Hepatocyte (in vitro differentiated cells): ENCODE data around the gene RNF141. TPM values are rescaled to one million over a fixed set of nuclear protein-coding genes. Genes with fewer than 3 reads are reported as not detected.

Experiments used
- DNase-seq: peaks from one replicate; pipeline ENCODE4 v3.0.0-alpha.2; 2016; ENCODE audit warnings: low spot score
- H2AFZ ChIP-seq: fragments of 200-600 bp; sonication (generic); 2 replicates; pipeline ENCODE4 v1.6.0; 2016; ENCODE audit warnings: antibody characterized with exemption, mild to moderate bottlenecking
- H3K27ac ChIP-seq: fragments of 200-600 bp; sonication (generic); 2 replicates; pipeline ENCODE4 v1.5.1; 2016; ENCODE audit warnings: mild to moderate bottlenecking
- H3K27me3 ChIP-seq: fragments of 200-600 bp; sonication (generic); 2 replicates; pipeline ENCODE4 v1.6.1; 2016
- H3K36me3 ChIP-seq: fragments of 200-600 bp; sonication (generic); replicated peaks from 2 replicates; pipeline ENCODE4 v1.5.1; 2016; ENCODE audit warnings: low read depth; ENCODE audit not compliant: insufficient read depth
- H3K4me1 ChIP-seq: fragments of 200-600 bp; sonication (generic); 2 replicates; pipeline ENCODE4 v1.5.1; 2016; ENCODE audit warnings: mild to moderate bottlenecking, moderate library complexity; ENCODE audit not compliant: insufficient read depth
- H3K4me2 ChIP-seq: fragments of 200-600 bp; sonication (generic); 2 replicates; pipeline ENCODE4 v1.6.0; 2016
- H3K4me3 ChIP-seq: fragments of 200-600 bp; sonication (generic); 2 replicates; pipeline ENCODE4 v1.5.1; 2016; ENCODE audit warnings: mild to moderate bottlenecking
- H3K79me2 ChIP-seq: fragments of 200-600 bp; sonication (generic); 2 replicates; pipeline ENCODE4 v1.6.0; 2017; ENCODE audit warnings: mild to moderate bottlenecking
- H3K9me2 ChIP-seq: fragments of 200-600 bp; sonication (generic); replicated peaks from 2 replicates; pipeline ENCODE4 v1.6.0; 2017; ENCODE audit warnings: mild to moderate bottlenecking; ENCODE audit not compliant: insufficient read depth
- H3K9me3 ChIP-seq: fragments of 200-600 bp; sonication (generic); 2 replicates; pipeline ENCODE4 v1.5.1; 2016; ENCODE audit warnings: low read depth, mild to moderate bottlenecking
- H4K20me1 ChIP-seq: fragments of 200-600 bp; sonication (generic); 2 replicates; pipeline ENCODE4 v1.6.0; 2016; ENCODE audit warnings: mild to moderate bottlenecking; ENCODE audit not compliant: insufficient read depth, poor library complexity, severe bottlenecking
- CTCF ChIP-seq: fragments of 200-600 bp; sonication (generic); IDR thresholded peaks from 2 replicates; pipeline ENCODE4 v1.5.1; 2016; ENCODE audit warnings: antibody characterized with exemption, mild to moderate bottlenecking; ENCODE audit not compliant: poor library complexity
- EZH2 ChIP-seq: fragments of 200-600 bp; sonication (generic); IDR thresholded peaks from 2 replicates; pipeline ENCODE4 v1.6.1; 2016; ENCODE audit warnings: antibody characterized with exemption, mild to moderate bottlenecking, borderline replicate concordance
- EZH2phosphoT487 ChIP-seq: fragments of 200-600 bp; sonication (generic); IDR thresholded peaks from one replicate; pipeline ENCODE4 v1.6.1; 2018; ENCODE audit warnings: antibody characterized with exemption, mild to moderate bottlenecking, low read depth, moderate library complexity; ENCODE audit not compliant: unreplicated experiment, severe bottlenecking
- WGBS: methylation state at CpG from one replicate; pipeline ENCODE4 v1.1.6; 2016; ENCODE audit warnings: low lambda C conversion rate; ENCODE audit errors: missing lambda C conversion rate; 5-methylcytosine and 5-hydroxymethylcytosine counted together
- polyA plus RNA-seq: library from polyadenylated mRNA; unstranded; fragments of >200 nt; fragmentation: Nextera tagmentation; extraction: Ambion mirVana; gene quantifications from 2 replicates; pipeline ENCODE4 v1.2.1, GENCODE V29; 2016
- total RNA-seq: library from RNA; depleted of rRNA; stranded (reverse); fragments of >200 nt; gene quantifications from 2 replicates; pipeline ENCODE4 v1.2.3, GENCODE V29; 2014

The RNF141 gene
- total and polyA plus RNA-seq, 2 experiments from 2014 or later = 21.2 to 32.9 TPM

- no peak within 1 kb of the TSS for H3K4me2 ChIP-seq
Observed at GRCh38 chr11:10568486-10568941, 27.5 kb upstream of the RNF141 start, which contains the start of gene LYVE1. LYVE1 (minus strand) TSS chr11:10568665; CDS start chr11:10568532, 133 bp downstream.

GRCh38 chr11:10567446-10567845 is 26.5 kb upstream of the RNF141 start:
- H2AFZ ChIP-seq = no peak overlapping the region
- no peak for DNase-seq
- TF ChIP-seq EZH2phosphoT487 (no peak), EZH2 (no peak), CTCF (no peak)
- H3K79me2 ChIP-seq = no peaks in the 10 kb centered on the region
- no peak overlapping the region for H3K27ac ChIP-seq
- H3K9me2 ChIP-seq = no peaks in the 10 kb centered on the region
- no peaks in the 10 kb centered on the region for H3K27me3 ChIP-seq
- no peaks in the 10 kb centered on the region for H3K36me3 ChIP-seq
- H4K20me1 ChIP-seq = no peaks in the 10 kb centered on the region
- 93% methylated on average over 2 of the region's 2 CpGs for WGBS
- H3K4me2 ChIP-seq = no peak overlapping the region
- peaks cover 3% of the 10 kb centered on the region for H3K4me1 ChIP-seq
- H3K4me3 ChIP-seq = no peak overlapping the region
- H3K9me3 ChIP-seq = no peaks in the 10 kb centered on the region

More at GRCh38 chr11:10568486-10568941, 27.5 kb upstream of the RNF141 start, which contains the start of gene LYVE1:
- DNase-seq = peak; percentile 39
- H3K4me3 ChIP-seq = no peak within 1 kb of the TSS
- H3K9me2 ChIP-seq = no peaks in the 10 kb centered on the region
- no peaks in the 10 kb centered on the region for H3K79me2 ChIP-seq
- H3K27ac ChIP-seq = peak within 1 kb of the TSS; percentile 65
- no peaks in the 10 kb centered on the region for H3K9me3 ChIP-seq
- no peaks in the 10 kb centered on the region for H3K27me3 ChIP-seq
- 70% methylated on average over 7 of the region's 7 CpGs for WGBS
- no peaks in the 10 kb centered on the region for H3K36me3 ChIP-seq
- TF ChIP-seq CTCF (no peak), EZH2phosphoT487 (no peak), EZH2 (no peak)
- no peak within 1 kb of the TSS for H2AFZ ChIP-seq
- peaks cover 3% of the 10 kb centered on the region for H3K4me1 ChIP-seq
- no peaks in the 10 kb centered on the region for H4K20me1 ChIP-seq

GRCh38 chr11:10566257-10566957 is 25.4 kb upstream of the RNF141 start:
- Histone ChIP-seq H3K9me3 (no peaks in the 10 kb centered on the region), H3K36me3 (no peaks in the 10 kb centered on the region), H2AFZ (no peak overlapping the region), H3K9me2 (no peaks in the 10 kb centered on the region), H3K79me2 (no peaks in the 10 kb centered on the region), H3K4me2 (no peak overlapping the region), H3K27ac (no peak overlapping the region), H4K20me1 (no peaks in the 10 kb centered on the region), H3K4me1 (peaks cover 7% of the 10 kb centered on the region), H3K4me3 (no peak overlapping the region), H3K27me3 (no peaks in the 10 kb centered on the region)
- no peak for DNase-seq
- no peak for TF ChIP-seq CTCF
- no peak for TF ChIP-seq EZH2
- TF ChIP-seq EZH2phosphoT487 = no peak
- 87% methylated on average over 6 of the region's 6 CpGs for WGBS
